ENCODE measurements around the gene HTD2.

DNA sequence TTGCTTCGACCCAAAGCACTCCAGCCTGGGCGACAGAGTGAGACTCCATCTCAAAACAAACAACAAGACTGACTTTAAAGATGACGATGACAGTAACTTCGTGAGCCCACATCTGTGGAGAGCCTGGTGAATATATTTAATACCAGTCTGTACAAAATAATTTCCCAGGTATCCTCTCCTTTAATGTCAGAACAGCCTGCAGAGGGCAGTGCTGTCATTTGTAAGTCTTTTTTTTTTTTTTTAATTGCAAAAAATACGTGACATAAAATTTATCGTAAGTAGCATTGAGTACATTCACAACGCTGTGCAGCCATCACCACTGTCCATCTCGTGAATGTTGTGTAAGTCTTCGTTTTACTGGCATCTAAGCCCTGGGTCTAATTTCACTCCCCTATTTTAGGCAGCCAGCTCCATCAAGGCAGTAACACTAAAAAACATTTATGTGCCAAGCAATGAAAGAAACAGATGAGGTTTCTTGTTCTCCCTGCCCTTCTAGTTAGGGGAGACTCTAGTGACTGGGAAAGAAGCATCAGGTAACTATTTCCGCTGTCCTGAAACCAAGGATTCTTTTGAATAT is 1.4 kb downstream of the HTD2 start:
- TF ChIP-seq POLR2A (IDR thresholded peaks at IDR 0.05; ENCODE audit: low read depth, low read length), result no peak
- TF ChIP-seq, protein P1, sequence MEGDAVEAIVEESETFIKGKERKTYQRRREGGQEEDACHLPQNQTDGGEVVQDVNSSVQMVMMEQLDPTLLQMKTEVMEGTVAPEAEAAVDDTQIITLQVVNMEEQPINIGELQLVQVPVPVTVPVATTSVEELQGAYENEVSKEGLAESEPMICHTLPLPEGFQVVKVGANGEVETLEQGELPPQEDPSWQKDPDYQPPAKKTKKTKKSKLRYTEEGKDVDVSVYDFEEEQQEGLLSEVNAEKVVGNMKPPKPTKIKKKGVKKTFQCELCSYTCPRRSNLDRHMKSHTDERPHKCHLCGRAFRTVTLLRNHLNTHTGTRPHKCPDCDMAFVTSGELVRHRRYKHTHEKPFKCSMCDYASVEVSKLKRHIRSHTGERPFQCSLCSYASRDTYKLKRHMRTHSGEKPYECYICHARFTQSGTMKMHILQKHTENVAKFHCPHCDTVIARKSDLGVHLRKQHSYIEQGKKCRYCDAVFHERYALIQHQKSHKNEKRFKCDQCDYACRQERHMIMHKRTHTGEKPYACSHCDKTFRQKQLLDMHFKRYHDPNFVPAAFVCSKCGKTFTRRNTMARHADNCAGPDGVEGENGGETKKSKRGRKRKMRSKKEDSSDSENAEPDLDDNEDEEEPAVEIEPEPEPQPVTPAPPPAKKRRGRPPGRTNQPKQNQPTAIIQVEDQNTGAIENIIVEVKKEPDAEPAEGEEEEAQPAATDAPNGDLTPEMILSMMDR (IDR thresholded peaks at IDR 0.05; ENCODE audit: extremely low read depth in 1 of 2, insufficient read depth in 1 of 2, low read depth in 1 of 2, low read length in 2 of 2), result peak; percentile 40 to 45
- TF ChIP-seq EZH2 (IDR thresholded peaks at IDR 0.05; ENCODE audit: borderline replicate concordance, low read depth, low read length, severe bottlenecking), result no peak
- no peak for TF ChIP-seq JUN (IDR thresholded peaks at IDR 0.05; ENCODE audit: borderline replicate concordance, insufficient read depth, insufficient read length, low read depth)
- TF ChIP-seq MYC (IDR thresholded peaks at IDR 0.05; ENCODE audit: low read depth, low read length), result no peak
- TF ChIP-seq POLR2AphosphoS5 (IDR thresholded peaks at IDR 0.05; ENCODE audit: insufficient read depth, low read depth, low read length), result no peak

All from endothelial cell of umbilical vein (primary cell).